HTERT RPE-1 (cell line): Measurements from ENCODE around the gene ACACA.

Source experiments
- in situ Hi-C: fragments of 300-500 bp; cut with MboI; formaldehyde crosslinking; loops from 4 replicates; pipeline ENCODE4 v1.14.3; 2020; ENCODE audit warnings: low sequenced_read_pairs

ACACA gene

DNA sequence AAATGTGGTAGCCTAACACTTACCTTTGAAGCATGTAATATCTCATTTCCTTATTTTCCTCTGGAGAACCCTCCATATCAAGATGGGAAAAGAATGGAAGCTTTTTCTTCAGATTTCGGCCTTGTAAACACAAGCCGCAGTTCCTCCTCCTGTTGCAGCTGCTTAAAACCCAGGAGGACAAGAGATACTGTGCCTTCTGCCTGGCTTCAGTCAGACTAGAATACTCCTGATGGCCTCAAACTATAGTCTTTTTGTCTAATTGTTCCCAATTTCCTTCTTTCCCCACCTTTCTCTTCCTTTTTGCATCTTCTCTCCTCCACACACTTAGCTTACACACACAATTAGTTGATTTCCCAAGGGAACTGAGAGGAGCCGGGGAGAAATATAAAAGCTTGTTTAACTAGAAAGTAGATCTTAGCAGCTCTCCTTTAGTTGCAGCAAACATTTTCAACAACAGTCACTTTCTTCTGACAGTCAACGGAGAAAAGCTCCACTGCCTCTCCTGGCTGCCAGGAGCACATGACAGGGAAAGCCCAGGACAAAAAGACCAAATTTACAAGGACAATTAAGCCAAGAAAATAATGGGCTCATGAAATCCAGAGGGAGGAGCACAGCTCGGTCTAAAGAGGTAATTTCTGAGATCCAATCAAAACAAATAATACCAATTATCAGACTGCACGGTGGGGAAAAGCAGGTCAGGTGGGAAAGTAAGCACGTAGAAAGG is 107.2 kb downstream of the ACACA start:
- in situ Hi-C loops = no loop called here

- in situ Hi-C loops = no loop called here
Observed at GRCh38 chr17:37295888-37296287, 110.7 kb downstream of the ACACA start.

DNA sequence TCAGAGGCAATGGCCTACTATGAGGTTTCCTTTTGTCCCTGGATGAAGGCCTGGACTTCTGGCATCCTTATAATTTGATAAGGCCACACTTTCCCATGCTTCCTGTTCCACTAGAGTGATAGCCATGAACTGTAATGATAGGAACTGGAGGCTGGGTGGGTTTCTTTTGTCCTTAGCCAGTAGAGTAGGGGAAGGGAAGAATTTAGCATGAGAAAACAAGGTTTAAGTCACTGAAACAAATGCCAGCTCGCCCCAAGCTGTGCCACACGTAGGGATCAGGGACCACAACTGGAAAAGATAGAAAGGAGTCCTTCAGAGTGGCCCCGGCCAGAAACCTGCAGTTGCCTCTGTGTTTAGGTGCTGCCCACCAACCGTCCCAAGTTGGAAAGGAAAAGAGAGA is 111.7 kb downstream of the ACACA start:
- in situ Hi-C loops = no loop called here

DNA sequence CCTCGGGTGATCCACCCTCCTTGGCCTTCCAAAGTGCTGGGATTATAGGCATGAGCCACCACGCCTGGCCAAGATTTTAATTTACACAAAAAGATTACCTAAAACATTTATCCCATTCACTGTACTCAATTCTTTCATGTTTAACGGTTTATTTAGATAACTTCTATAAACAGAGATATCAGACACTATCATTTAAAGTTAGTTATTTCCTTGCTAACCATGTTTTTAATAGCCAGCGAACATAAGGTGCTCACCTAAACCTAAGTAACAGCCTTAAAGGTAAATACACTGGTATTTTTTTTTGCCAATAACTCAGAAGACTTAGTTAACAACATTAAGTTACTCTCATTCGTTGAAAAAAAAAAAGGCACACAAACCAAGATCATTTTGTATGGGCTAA is 112.9 kb downstream of the ACACA start:
- in situ Hi-C loops = no loop called here

GRCh38 chr17:37292429-37293139 is 114.1 kb downstream of the ACACA start:
- in situ Hi-C loops = no loop called here

- in situ Hi-C loops = no loop called here
Observed at GRCh38 chr17:37291351-37291750, 115.3 kb downstream of the ACACA start.

DNA sequence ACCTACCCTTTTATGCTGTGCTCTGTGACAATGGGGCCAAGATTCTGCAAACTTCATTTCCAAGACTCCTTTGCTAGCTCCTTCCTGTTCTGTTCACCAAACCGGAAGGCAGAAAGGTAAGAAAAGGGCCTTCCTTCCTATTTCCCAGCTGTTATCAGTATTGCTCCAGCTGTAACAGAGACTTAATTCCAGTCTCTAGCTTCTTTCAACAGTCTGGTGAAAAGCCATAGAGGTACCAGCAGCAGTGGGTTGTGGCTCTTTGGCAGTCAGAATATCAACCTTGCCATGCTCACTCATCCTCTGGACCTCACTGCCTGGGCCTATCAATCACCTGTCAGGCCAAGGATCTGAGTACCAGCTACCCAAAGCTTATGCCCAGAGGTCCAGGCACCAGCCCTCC is 120.2 kb downstream of the ACACA start:
- in situ Hi-C loops = no loop called here

- in situ Hi-C loops = no loop called here
Observed at GRCh38 chr17:37284191-37284590, 122.4 kb downstream of the ACACA start.

DNA sequence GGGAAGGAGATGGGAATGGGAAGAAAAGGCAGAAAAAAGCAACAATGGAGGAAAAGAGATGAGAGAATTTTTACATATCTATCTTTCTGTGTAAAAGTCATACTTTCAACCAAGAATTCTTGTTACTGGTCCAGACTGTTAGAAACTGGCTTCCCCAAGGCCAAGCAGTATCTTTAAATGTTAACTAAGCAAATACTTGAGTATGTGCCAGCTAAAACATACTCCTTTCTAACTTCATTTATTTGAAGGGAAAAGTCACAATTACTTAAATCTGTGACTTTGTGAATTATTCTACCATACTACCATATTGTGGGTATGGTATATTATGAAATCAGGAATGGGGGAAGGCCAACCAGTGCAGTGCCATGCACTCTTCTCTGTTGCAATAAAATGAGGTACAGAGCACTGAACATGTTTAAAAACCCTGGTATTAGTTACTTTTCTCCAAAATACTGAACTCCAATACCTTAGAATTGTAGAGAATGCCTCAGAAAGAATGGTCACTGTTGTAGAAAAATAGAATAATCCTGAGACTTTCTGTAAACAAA is 123.1 kb downstream of the ACACA start:
- in situ Hi-C loops = no loop called here

DNA sequence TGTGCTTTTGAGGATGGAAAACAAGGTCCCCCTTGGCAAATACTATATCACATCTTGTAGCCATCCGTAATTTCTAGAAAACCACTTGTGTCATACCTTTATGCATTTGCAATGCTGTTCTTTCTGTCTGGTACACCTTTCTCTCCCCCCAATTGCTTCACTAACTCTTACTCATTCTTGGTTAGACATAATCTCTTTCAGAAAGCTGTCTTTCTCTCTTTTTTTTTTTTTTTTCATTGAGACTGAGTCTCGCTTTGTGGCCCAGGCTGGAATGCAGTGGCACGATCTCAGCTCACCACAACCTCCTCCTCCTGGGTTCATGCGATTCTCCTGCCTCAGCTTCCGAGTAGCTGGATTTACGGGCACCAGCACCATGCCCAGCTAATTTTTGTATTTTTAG is 125.8 kb downstream of the ACACA start:
- in situ Hi-C loops = no loop called here

DNA sequence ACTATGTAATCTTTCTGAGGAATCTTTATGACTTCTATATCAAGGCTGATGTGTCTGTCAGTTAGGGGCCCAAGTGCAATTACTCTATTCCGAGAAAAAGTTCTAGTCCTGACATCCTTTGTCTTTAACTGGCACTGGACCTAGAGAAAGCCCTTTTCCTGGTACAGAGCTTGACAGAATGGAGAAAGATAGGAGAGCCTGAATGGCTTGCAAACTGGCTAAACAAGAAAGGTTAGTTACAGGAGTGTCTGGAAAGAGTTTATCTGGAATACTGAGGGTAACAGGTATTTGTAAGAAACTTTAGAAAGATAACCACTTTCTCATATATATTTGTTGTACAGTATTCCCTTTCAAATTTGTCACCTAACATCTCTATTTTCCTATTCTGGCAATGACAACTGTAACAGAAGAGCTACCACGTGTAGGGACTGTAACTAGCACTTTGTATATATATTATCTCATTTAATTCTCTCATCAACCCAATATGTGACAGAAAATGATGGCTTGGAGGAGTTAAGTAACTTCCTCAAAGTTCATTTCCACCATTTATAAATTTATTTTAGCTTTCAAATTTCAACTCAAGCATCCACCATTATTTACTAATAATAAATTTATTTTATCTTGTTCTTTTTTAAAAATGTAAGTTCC is 128.3 kb downstream of the ACACA start:
- in situ Hi-C loops = no loop called here

DNA sequence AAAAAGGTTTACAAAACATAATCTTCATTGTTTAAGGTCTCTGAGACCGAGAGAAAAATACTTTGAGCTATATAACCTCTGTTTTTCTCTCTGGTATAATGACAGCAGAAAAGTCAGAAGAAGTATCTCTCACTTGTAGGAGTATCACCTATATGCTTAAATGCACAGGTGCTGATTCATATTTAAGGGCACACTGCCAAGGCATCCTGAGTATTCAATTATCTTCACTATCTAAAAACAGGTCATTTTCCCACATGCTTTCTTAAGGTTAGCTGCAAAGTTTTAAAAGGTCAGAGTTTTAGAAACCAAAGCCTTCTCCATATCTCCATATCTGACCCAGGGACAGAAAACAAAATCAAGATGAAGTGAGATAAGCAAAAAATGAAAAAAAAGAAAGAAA is 130.2 kb downstream of the ACACA start:
- in situ Hi-C loops = no loop called here

GRCh38 chr17:37274461-37274860 is 132.2 kb downstream of the ACACA start:
- in situ Hi-C loops = no loop called here

DNA sequence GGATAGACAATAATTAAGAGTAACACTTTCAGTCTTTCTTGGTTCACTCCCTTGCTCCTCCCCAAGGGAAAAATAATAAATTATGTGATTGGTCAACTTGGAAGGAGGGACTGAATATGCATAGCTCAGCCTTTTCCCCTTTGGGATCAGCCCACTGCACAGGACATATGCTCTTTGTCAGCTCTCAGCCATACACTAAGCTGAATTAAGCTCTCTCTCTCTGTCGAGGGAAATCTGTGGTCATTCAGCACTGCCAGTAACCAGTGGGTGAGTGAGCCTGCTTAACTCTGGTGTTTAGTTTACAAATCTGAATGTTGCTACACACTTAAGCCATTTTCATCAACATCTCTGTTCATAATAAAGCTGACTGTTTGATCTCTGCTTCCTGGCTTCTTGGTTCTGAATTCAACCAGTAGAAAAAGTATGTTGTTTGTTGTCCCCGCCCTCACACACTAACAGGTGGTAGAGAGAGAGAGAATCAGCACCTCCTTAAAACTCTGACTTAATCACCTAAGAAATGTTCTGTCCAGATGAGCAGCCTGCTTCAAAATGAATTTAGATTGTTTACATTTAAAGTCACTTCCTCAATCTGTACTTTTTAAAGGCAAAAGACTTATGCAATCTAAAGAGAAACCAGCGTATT is 133.1 kb downstream of the ACACA start:
- in situ Hi-C loops = no loop called here

- in situ Hi-C loops = no loop called here
Observed at GRCh38 chr17:37265446-37266173, 141.0 kb downstream of the ACACA start.

DNA sequence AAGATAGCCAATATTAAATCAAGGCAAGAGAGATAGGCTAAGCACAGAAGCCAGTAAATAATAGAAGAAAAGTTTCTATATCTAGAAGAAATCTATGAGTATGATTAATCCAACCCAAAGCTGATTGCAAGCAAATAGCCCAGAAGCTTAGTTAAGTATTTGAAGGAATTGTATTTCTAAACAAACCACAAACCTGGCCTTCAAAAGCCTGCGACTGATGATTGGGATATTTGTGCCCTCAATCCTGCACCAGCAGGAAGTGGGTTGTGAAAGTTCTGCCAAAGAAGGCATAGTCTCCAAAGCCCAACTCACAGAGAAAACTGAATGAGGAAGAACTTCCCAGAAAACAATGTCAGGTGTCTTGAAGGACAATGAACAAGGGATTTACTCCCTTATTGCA is 145.3 kb downstream of the ACACA start:
- in situ Hi-C loops = no loop called here

- in situ Hi-C loops = no loop called here
Observed at GRCh38 chr17:37259030-37259735, 147.5 kb downstream of the ACACA start.

DNA sequence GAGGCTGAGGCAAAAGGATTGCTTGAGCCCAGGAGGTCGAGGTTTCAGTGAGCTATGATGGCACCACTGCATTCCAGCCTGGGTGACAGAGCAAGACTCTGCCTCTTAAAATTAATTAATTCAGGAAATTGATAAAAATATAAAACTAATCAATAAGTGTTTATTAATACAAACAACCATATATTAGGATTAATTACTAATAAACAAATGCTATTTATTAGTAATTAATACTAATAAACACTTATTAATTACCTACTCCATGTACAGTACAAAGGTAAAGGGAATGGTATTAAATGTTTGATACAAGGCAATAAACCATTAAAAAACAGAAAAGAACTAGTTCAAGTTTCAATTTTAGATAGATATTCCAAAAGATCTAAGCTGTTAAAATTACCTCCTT is 150.0 kb downstream of the ACACA start:
- in situ Hi-C loops = no loop called here

DNA sequence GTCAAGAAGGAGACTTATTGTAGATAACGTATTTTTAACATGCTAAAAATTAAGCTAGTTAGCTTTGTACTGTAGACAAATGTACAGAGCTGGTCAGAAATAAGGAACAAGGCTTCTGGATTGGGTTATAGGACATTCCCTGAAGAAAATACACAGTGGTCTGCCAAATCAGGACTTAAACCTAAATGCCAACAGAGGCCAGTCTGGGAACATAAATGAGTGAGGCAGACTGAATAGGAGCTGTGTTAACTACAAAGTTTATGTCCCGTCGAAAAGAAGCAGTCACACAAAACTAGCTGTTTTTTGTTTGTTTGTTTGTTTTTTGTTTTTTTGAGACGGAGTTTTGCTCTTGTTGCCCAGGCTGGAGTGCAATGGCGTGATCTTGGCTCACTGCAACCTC is 151.2 kb downstream of the ACACA start:
- in situ Hi-C loops = no loop called here

DNA sequence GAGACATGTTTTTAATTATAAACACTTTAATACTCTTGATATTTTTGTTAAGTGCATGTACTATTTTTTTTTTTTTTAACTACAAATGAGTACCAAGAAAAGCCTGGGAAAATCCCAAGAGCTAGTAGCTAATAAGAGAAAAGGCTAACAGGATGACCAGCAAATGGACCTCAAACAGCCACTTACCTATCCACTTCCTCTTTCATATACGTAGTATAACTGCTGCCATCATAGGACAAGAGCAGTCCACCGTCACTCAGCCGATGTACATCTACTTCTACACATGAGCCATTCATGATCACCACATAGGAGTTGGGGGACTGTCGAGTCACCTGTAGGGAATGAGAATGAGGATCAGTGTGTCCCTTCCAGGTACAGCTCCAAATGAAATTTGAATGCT is 158.8 kb downstream of the ACACA start:
- in situ Hi-C loops = no loop called here
